Left forelimb (tissue), 1 donor: ENCODE measurements around the gene RETREG1.
"Not testable (repeated sequence)": the region's sequence is repeated elsewhere in the genome, so short reads cannot be mapped to it uniquely, and the experiment has no call there.

Source experiments
- DNase-seq: peaks from one replicate; pipeline ENCODE4 v3.0.0-alpha.2; 2018; ENCODE audit warnings: low spot score

Gene RETREG1

DNA sequence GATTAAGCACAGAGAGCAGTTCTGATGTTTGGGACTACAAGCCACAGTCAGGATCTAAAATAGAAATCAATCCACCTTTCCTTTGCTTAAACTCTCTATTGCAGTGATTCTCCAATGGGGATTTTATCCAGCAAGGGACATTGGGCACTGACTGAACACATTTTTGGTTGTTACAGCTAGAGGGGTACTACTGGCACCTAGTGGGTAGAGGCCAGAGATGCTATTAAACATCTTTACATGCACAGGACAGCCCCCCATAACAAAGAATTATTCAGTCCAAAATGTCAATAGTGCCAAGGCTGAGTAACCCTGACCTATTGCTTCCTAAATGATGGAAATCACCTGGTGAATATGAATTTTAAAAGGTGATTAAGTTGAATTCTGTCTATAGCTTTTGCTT is 163.2 kb downstream of the RETREG1 start:
- DNase-seq = no peak

DNA sequence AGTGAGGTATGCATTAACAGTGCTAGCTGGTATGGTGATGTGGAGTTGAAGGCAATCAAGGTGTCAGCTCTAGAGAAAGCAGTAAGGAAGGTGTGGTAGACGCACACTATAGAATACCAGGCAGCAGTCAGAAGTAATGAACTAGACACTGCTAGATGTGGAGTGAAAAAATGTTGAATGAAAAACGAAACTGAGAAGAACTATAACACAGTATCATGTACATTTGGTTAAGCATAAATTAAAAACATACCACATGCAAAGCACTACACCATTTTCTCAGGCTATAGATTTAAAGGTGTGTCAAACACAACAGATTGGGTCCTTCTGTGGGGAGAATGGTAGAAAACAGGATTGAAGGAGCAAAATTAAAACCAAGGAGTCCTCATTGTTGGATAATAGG is 166.6 kb downstream of the RETREG1 start:
- DNase-seq = no peak

- no peak for DNase-seq
Measured at GRCh38 chr5:16446993-16447392, 169.8 kb downstream of the RETREG1 start.

DNA sequence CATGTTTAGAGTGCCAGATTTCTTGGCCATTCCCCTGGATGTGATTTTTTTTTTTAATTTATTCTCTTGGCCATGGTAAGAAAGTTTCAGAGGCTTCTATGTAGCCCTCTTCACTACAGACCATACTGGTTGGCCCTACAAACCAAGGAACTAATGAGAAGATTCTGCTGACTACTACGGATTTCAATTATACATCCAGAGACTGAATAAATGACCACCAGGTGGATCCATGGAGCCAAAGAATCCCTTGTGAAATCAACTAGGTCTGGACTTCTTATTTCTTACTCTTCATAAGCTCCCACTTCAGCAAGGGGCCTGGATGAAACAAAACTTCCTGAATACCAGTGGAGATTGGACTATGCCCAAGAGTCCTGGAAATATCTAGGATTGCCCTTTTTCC is 178.8 kb downstream of the RETREG1 start:
- DNase-seq = no peak

- DNase-seq = not testable (repeated sequence)
Measured at GRCh38 chr5:16436065-16436682, 180.6 kb downstream of the RETREG1 start.

- DNase-seq = no peak
Measured at GRCh38 chr5:16431490-16431889, 185.3 kb downstream of the RETREG1 start.

DNA sequence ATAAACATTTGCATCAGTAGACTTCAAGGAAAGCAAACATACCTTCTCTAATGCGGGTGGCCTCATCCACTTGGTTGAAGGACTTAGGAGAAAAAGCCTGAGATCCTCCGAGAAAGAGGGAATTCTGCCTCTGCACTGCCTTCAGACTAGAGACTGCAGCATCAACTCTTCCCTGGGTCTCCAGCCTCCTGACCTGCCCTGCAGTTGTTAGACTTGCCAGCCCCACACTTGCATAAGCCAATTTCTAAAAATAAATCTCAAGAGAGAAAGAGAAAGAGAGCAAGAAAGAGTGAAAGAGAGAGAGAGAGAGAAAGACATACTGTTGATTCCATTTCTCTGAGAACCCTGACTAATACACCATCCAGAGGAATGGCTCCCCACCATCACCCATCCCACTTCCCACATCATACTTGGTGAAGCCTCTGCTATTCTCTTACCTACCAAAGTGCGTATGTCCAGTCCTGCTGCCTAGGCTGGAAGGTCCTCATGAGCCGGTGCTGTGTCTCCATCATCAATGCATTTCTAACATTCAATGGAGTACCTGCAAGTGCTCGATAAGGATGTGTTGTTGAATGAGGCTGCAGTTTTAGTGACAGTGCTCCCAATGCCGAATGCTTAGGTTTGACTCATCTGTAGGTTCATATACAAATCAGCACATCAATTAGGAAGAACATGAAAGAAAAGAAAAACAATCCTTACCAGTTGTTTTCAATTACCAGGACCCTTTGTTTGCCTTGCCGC is 186.3 kb downstream of the RETREG1 start:
- no peak for DNase-seq

- DNase-seq = no peak
Measured at GRCh38 chr5:16428359-16428758, 188.4 kb downstream of the RETREG1 start.

DNA sequence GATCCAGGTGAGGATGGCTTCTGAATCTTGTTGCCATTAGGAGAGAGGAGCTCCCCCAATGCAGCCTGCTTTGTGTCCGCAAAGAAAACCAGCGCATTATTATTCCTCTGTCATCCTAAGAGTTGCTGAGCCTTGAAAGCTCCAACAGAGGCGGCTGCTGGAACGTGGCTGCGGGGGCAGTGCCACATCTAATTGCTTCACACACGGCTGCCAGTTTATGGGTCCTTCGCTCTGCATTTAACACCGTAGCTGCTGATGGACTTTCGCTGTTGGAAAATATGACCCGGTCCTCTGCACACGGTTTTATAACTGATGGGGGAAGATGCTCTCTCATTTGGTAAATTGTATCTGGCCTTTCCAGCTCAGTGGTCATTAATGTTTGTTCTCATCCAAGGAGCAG is 189.2 kb downstream of the RETREG1 start:
- DNase-seq = no peak
